BJ (cell line): ENCODE results near the gene ARL5A. TPM values are rescaled to one million over a fixed set of nuclear protein-coding genes. Genes with fewer than 3 reads are reported as not detected.

Source experiments
- CTCF ChIA-PET: fragments of 350-600 bp; formaldehyde crosslinking; extraction: SDS; loops from one replicate; lab custom pipeline; 2021; ENCODE audit warnings: antibody characterized with exemption, inconsistent platforms; lab: Yijun Ruan, JAX
- POLR2A ChIA-PET: fragments of 300-600 bp; sonication (Branson Sonifier 250); formaldehyde crosslinking; extraction: SDS; loops from one replicate; lab custom pipeline; 2021; ENCODE audit warnings: antibody characterized with exemption; lab: Charles Lee
- DNase-seq: peaks from one replicate; pipeline ENCODE4 v3.0.0-alpha.2; 2011; ENCODE audit warnings: low read depth
- H3K27me3 ChIP-seq: 2 replicates; pipeline ENCODE4 v1.6.0; 2011; ENCODE audit warnings: low read length; ENCODE audit not compliant: control insufficient read depth, insufficient read depth
- H3K36me3 ChIP-seq: 2 replicates; pipeline ENCODE4 v1.5.1; 2011; ENCODE audit warnings: low read length; ENCODE audit not compliant: control insufficient read depth, insufficient read depth
- H3K4me3 ChIP-seq: 2 replicates; pipeline ENCODE4 v1.5.1; 2011; ENCODE audit warnings: low read depth, mild to moderate bottlenecking, control low read depth, low read length
- polyA plus RNA-seq: library from polyadenylated mRNA; depleted of rRNA; stranded (reverse); fragments of >200 nt; gene quantifications from 2 replicates; pipeline ENCODE4 v1.2.3, GENCODE V29; 2011
- TF ChIP-seq, protein P1 (sequence below): IDR thresholded peaks from 2 replicates; pipeline ENCODE4 v1.5.1; 2011; ENCODE audit warnings: low read depth, mild to moderate bottlenecking, control low read depth, inconsistent platforms, low read length, moderate library complexity; ENCODE audit not compliant: insufficient read depth

The ARL5A gene
- polyA plus RNA-seq, 1 experiment, result 9.3 TPM

DNA sequence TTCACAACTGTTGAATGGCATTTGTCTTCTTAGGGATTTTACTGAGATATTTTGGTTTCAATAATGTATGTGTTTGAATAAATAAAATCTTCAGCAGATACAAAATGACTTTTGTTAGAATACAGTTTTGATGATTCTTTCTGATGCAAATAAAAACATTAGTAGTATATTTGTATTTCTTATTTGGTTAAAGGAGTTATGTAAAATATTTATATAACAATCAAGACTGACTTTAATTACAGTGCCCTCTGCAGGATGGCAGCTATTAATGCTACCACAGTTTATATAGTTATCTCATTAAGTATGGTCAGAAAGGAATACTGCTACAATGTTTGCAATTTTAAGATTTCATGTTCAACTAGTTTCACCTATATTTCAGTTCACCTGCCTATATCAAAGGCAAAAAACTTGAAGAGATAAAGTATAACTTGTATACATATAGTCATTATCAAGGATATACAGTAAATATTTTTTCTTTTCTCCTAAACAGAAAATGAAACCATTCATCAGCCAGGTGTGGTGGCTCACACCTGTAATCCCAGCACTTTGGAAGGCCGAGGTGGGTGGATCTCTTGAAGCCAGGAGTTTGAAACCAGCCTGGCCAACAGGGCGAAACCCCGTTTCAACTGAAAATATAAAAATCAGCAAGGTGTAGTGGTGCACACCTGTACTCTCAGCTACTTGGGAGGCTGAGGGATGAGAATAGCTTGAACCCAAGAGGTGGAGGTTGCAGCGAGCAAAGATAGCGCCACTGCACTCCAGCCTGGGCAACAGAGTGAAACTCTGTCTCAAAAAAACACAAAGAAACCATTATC, 19.8 kb downstream of the ARL5A start:
- no peak overlapping the region for H3K4me3 ChIP-seq
- ChIA-PET POLR2A (no interaction called here), CTCF (interaction anchor here (0.7 to 1.4 kb wide), 5 partner anchors 10 to 242 kb away, joined by 3 to 4 read pairs (median 3); no protein-coding TSS in a partner anchor)
- TF ChIP-seq, protein P1, sequence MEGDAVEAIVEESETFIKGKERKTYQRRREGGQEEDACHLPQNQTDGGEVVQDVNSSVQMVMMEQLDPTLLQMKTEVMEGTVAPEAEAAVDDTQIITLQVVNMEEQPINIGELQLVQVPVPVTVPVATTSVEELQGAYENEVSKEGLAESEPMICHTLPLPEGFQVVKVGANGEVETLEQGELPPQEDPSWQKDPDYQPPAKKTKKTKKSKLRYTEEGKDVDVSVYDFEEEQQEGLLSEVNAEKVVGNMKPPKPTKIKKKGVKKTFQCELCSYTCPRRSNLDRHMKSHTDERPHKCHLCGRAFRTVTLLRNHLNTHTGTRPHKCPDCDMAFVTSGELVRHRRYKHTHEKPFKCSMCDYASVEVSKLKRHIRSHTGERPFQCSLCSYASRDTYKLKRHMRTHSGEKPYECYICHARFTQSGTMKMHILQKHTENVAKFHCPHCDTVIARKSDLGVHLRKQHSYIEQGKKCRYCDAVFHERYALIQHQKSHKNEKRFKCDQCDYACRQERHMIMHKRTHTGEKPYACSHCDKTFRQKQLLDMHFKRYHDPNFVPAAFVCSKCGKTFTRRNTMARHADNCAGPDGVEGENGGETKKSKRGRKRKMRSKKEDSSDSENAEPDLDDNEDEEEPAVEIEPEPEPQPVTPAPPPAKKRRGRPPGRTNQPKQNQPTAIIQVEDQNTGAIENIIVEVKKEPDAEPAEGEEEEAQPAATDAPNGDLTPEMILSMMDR, result peak; percentile 45; the same call in 1 of the 2 replicates
- no peak for DNase-seq
- no peaks in the 10 kb centered on the region for H3K27me3 ChIP-seq
- peaks cover 8% of the 10 kb centered on the region for H3K36me3 ChIP-seq

DNA sequence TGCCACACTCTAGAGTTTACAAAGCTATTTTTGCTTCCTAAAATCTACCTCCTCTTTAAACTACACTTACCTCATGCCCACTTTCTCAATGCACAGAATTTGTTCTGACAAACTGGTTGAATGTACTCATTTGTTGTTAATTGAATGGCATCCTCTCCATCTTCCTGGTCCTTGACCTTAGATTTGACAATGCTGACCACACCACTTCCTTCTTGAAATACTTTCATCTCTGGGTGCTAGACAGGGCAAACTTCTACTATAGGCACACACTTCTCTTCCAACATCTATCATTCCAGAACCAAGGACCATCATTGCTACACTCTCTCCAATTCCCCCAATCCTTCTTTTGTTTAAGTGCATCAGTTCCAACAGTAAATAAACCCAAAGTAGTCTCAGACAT, 22.3 kb downstream of the ARL5A start:
- Histone ChIP-seq H3K36me3 (peaks cover 6% of the 10 kb centered on the region), H3K27me3 (no peaks in the 10 kb centered on the region), H3K4me3 (no peak overlapping the region)
- no peak for DNase-seq
- CTCF ChIA-PET, result interaction anchor here (1.2 to 1.9 kb wide), 2 partner anchors 12 to 21 kb away, joined by 3 to 5 read pairs; no protein-coding TSS in a partner anchor
- POLR2A ChIA-PET, result no interaction called here
- TF ChIP-seq, protein P1, result no peak

DNA sequence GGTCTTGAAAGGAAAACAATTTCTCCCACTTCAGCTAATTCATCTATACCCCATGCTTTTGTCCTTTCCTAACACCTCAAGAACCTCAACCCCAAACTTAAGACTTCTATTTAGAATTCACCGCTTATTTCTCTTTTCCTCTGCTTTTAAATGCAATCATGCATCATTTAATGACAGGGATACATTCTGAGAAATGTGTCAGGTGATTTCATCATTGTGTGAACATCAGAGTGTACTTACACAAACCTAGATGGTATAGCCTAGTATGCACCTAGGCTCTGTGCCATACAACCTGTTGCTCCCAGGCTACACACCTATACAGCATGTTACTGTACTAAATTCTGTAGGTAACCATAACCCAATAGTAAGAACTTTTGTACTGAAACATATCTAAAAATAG, 22.9 kb downstream of the ARL5A start:
- peaks cover 6% of the 10 kb centered on the region for H3K36me3 ChIP-seq
- CTCF ChIA-PET, result no interaction called here
- POLR2A ChIA-PET, result no interaction called here

DNA sequence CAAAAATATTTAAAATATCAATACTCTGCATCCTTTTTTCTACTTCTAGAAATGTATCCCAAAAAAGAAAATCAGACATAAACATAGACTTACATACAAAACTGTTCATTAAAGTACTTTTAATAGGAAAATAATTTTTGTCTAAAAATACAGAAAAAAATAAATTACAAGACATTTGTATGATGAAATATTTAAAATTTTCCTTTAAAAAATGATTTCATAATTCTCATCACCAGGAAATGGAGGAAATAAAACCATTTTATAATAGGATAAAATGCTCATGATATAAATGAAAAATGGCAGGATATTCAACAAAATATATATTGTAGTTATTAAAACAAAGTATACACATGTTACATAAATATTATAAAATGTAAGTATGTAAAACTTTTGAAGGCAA, 24.4 kb downstream of the ARL5A start:
- POLR2A ChIA-PET, result interaction anchor here (0.5 kb wide), 1 partner anchor 27 kb away, joined by 3 read pairs; no protein-coding TSS in a partner anchor
- H3K4me3 ChIP-seq, result no peak overlapping the region
- no peaks in the 10 kb centered on the region for H3K27me3 ChIP-seq
- DNase-seq, result no peak
- TF ChIP-seq, protein P1, result no peak
- H3K36me3 ChIP-seq, result peaks cover 6% of the 10 kb centered on the region
- CTCF ChIA-PET, result interaction anchor here (1.5 kb wide), 1 partner anchor 18 kb away, joined by 3 read pairs; no protein-coding TSS in a partner anchor

More for the DNA sequence above, 22.9 kb downstream of the ARL5A start:
- Histone ChIP-seq H3K4me3 (no peak overlapping the region), H3K27me3 (no peaks in the 10 kb centered on the region)
- TF ChIP-seq, protein P1, result no peak
- DNase-seq, result no peak

DNA sequence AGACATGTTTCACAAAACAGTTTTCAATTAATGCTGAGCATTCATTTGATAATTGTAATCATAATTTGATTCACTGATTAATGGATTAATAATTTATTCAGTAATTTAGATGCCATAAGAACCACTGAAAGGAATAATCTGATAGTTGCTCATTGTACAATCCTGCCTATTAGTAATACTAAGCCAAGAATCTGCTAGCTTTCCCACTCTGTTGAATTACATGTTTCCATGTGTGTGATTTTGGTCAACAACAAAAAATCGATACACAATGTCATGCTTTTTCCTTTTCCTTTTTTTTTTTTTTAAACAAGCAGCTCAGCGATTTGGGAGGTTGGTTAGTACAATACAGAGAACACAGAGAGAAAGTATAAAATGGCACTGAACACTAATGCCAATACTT, 25.9 kb downstream of the ARL5A start:
- POLR2A ChIA-PET, result no interaction called here

More for the DNA sequence above, 25.9 kb downstream of the ARL5A start:
- TF ChIP-seq, protein P1, result no peak
- DNase-seq, result no peak
- Histone ChIP-seq H3K36me3 (peaks cover 5% of the 10 kb centered on the region), H3K4me3 (no peak overlapping the region), H3K27me3 (no peaks in the 10 kb centered on the region)
- CTCF ChIA-PET, result interaction anchor here (0.6 kb wide), 1 partner anchor 8 kb away, joined by 3 read pairs; no protein-coding TSS in a partner anchor
